ENCODE data around the gene CDH26. TPM values are rescaled to one million over a fixed set of nuclear protein-coding genes. Genes with fewer than 3 reads are reported as not detected.

The CDH26 gene
- total and polyA plus RNA-seq, 4 experiments from 2014 or later = 0.55 to 4.4 (median 4.1) TPM; not detected in 1

GRCh38 chr20:59988141-59988540 is 29.9 kb downstream of the CDH26 start:
- Histone ChIP-seq H3K36me3 (ENCODE audit: insufficient read depth, low read length) (no peaks in the 10 kb centered on the region), H3K4me3 (ENCODE audit: low read length in 2 of 2) (no peak overlapping the region), H3K27ac (ENCODE audit: low read depth, low read length) (no peak overlapping the region), H3K4me1 (ENCODE audit: insufficient read depth, low read length) (no peaks in the 10 kb centered on the region), H3K27me3 (ENCODE audit: insufficient read depth, low read length) (no peaks in the 10 kb centered on the region), H3K9me3 (ENCODE audit: control insufficient read depth in 1 of 2, low read length in 2 of 2) (no peaks in the 10 kb centered on the region)
- no peaks in the 10 kb centered on the region for H3K27me3 Mint-ChIP-seq
- H3K9me3 Mint-ChIP-seq = no peaks in the 10 kb centered on the region
- H3K36me3 Mint-ChIP-seq = peaks cover 0 to 17% of the 10 kb centered on the region in 2 donors
- intact Hi-C loops (cut with micrococcal nuclease) = no loop called here
- ChIA-PET POLR2A (ENCODE audit: partially characterized antibody) (no interaction called here), CTCF (ENCODE audit: partially characterized antibody) (no interaction called here)
- H3K27ac Mint-ChIP-seq = no peak overlapping the region
- no peaks in the 10 kb centered on the region for H3K4me1 Mint-ChIP-seq
- no peak for DNase-seq
- no peak overlapping the region for H3K4me3 Mint-ChIP-seq

DNA sequence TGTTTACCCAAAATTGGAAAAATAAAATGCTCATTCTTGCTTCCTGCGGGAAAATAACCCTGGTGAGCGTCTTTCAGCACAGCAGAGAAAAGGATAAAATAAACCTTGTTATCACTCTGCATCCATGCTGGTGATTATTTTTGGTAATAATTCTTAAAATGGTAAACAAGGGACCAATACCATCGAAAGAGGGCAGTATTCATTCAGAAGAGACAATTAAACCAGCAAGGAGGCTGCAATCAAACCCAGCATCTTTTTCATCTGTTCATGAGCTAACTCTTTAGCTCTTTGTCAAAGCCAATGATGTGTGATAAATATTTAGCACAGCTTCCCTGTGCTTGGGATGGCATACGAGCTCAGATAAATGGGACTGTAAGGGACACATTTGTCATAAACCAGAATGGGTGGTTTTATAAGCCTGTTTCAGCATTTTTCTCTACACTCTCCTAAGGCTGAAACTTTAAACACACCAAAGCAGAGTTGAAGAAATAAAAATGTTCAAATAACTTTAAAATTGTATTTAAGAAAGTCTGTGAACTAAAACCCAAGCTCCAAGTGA is 34.4 kb downstream of the CDH26 start:
- POLR2A ChIA-PET (ENCODE audit: partially characterized antibody) = no interaction called here
- peaks cover 2 to 3% of the 10 kb centered on the region in 2 donors for H3K27me3 Mint-ChIP-seq
- no peak for DNase-seq
- H3K27ac ChIP-seq (ENCODE audit: low read depth, low read length) = no peak overlapping the region
- no peaks in the 10 kb centered on the region for H3K9me3 ChIP-seq (ENCODE audit: control insufficient read depth in 1 of 2, low read length in 2 of 2)
- H3K4me3 ChIP-seq (ENCODE audit: low read length in 2 of 2) = no peak overlapping the region
- H3K36me3 ChIP-seq (ENCODE audit: insufficient read depth, low read length) = no peaks in the 10 kb centered on the region
- no peaks in the 10 kb centered on the region for H3K27me3 ChIP-seq (ENCODE audit: insufficient read depth, low read length)
- H3K4me1 Mint-ChIP-seq = no peaks in the 10 kb centered on the region
- CTCF ChIA-PET (ENCODE audit: partially characterized antibody) = interaction anchor here (1.5 kb wide), 1 partner anchor 65 kb away, joined by 4 read pairs; no protein-coding TSS in a partner anchor
- peaks cover 0 to 41% of the 10 kb centered on the region in 2 donors for H3K36me3 Mint-ChIP-seq
- H3K27ac Mint-ChIP-seq = no peak overlapping the region
- no peaks in the 10 kb centered on the region for H3K4me1 ChIP-seq (ENCODE audit: insufficient read depth, low read length)
- H3K9me3 Mint-ChIP-seq = no peaks in the 10 kb centered on the region
- no peak overlapping the region for H3K4me3 Mint-ChIP-seq
- intact Hi-C loops (cut with micrococcal nuclease) = no loop called here

GRCh38 chr20:59993736-59994430 is 35.7 kb downstream of the CDH26 start:
- Histone ChIP-seq H3K4me3 (ENCODE audit: low read length in 2 of 2) (no peak overlapping the region), H3K9me3 (ENCODE audit: control insufficient read depth in 1 of 2, low read length in 2 of 2) (no peaks in the 10 kb centered on the region), H3K36me3 (ENCODE audit: insufficient read depth, low read length) (no peaks in the 10 kb centered on the region), H3K27me3 (ENCODE audit: insufficient read depth, low read length) (no peaks in the 10 kb centered on the region), H3K27ac (ENCODE audit: low read depth, low read length) (no peak overlapping the region), H3K4me1 (ENCODE audit: insufficient read depth, low read length) (no peaks in the 10 kb centered on the region)
- POLR2A ChIA-PET (ENCODE audit: partially characterized antibody) = no interaction called here
- CTCF ChIA-PET (ENCODE audit: partially characterized antibody) = interaction anchor here (1.5 kb wide), 1 partner anchor 64 kb away, joined by 4 read pairs; no protein-coding TSS in a partner anchor
- Mint-ChIP-seq H3K9me3 (no peaks in the 10 kb centered on the region), H3K4me3 (no peak overlapping the region), H3K36me3 (peaks cover 0 to 42% of the 10 kb centered on the region in 2 donors), H3K27me3 (peaks cover 2 to 3% of the 10 kb centered on the region in 2 donors), H3K27ac (no peak overlapping the region), H3K4me1 (no peaks in the 10 kb centered on the region)
- DNase-seq = no peak
- intact Hi-C loops (cut with micrococcal nuclease) = no loop called here

DNA sequence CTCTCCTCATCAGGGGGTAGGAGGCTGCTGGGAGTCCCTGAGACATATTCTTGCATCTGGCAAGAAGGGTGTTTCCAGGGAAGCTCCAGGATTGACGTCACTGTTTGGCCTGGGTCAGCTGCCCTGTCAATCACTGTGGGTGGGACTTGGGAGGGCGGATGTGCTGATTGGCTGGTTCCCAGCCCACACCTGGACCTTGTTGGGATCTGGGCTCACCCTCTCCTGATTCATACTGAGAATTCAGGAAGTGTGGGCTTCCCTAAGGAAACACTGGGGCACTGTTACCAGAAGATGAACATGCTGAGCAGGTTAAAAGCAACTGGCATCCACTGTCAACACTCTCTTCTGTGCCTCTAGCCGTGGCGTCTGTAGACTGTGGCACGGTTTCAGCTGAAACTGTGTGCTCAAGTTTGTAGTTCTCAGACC is 36.5 kb downstream of the CDH26 start:
- intact Hi-C loops (cut with micrococcal nuclease) = no loop called here
- H3K9me3 Mint-ChIP-seq = no peaks in the 10 kb centered on the region
- H3K27ac ChIP-seq (ENCODE audit: low read depth, low read length) = no peak overlapping the region
- no peak for DNase-seq
- H3K27ac Mint-ChIP-seq = no peak overlapping the region
- H3K36me3 Mint-ChIP-seq = peaks cover 0 to 44% of the 10 kb centered on the region in 2 donors
- H3K27me3 ChIP-seq (ENCODE audit: insufficient read depth, low read length) = no peaks in the 10 kb centered on the region
- H3K27me3 Mint-ChIP-seq = peaks cover 2 to 3% of the 10 kb centered on the region in 2 donors
- no peaks in the 10 kb centered on the region for H3K4me1 Mint-ChIP-seq
- ChIA-PET POLR2A (ENCODE audit: partially characterized antibody) (no interaction called here), CTCF (ENCODE audit: partially characterized antibody) (no interaction called here)
- no peak overlapping the region for H3K4me3 Mint-ChIP-seq
- H3K4me3 ChIP-seq (ENCODE audit: low read length in 2 of 2) = no peak overlapping the region
- H3K4me1 ChIP-seq (ENCODE audit: insufficient read depth, low read length) = no peaks in the 10 kb centered on the region
- H3K36me3 ChIP-seq (ENCODE audit: insufficient read depth, low read length) = no peaks in the 10 kb centered on the region
- no peaks in the 10 kb centered on the region for H3K9me3 ChIP-seq (ENCODE audit: control insufficient read depth in 1 of 2, low read length in 2 of 2)

DNA sequence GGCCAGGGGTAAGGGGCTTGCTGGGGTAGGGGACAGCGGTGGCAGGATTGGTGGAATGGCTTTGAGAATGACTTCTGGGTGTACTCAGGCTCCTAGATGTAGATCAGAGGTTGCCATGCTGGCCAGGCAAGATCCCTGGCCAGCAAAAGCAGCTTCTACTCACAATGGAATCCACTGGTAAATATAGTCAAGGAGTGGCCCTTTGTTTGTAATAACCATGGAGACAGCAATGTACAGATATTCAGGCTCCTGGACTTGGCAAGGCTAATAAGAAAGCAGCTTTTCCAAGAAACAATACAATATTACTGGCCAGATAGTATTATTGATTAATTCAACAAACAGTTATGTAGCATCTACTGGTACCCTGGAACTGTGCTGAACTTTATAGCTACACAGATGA is 37.9 kb downstream of the CDH26 start:
- ChIA-PET CTCF (ENCODE audit: partially characterized antibody) (interaction anchor here (1.0 kb wide), 1 partner anchor 62 kb away, joined by 4 read pairs; no protein-coding TSS in a partner anchor), POLR2A (ENCODE audit: partially characterized antibody) (no interaction called here)
- H3K4me1 ChIP-seq (ENCODE audit: insufficient read depth, low read length) = no peaks in the 10 kb centered on the region
- H3K4me1 Mint-ChIP-seq = no peaks in the 10 kb centered on the region
- no peaks in the 10 kb centered on the region for H3K9me3 Mint-ChIP-seq
- no peaks in the 10 kb centered on the region for H3K9me3 ChIP-seq (ENCODE audit: control insufficient read depth in 1 of 2, low read length in 2 of 2)
- H3K36me3 ChIP-seq (ENCODE audit: insufficient read depth, low read length) = no peaks in the 10 kb centered on the region
- H3K36me3 Mint-ChIP-seq = peaks cover 0 to 47% of the 10 kb centered on the region in 2 donors
- peaks cover 2 to 3% of the 10 kb centered on the region in 2 donors for H3K27me3 Mint-ChIP-seq
- no peak overlapping the region for H3K27ac Mint-ChIP-seq
- H3K27me3 ChIP-seq (ENCODE audit: insufficient read depth, low read length) = no peaks in the 10 kb centered on the region
- no peak overlapping the region for H3K27ac ChIP-seq (ENCODE audit: low read depth, low read length)
- no peak overlapping the region for H3K4me3 ChIP-seq (ENCODE audit: low read length in 2 of 2)
- intact Hi-C loops (cut with micrococcal nuclease) = no loop called here
- no peak overlapping the region for H3K4me3 Mint-ChIP-seq
- DNase-seq = no peak

GRCh38 chr20:59997896-59998295 is 39.7 kb downstream of the CDH26 start:
- DNase-seq = no peak
- H3K36me3 ChIP-seq (ENCODE audit: insufficient read depth, low read length) = no peaks in the 10 kb centered on the region
- ChIA-PET CTCF (ENCODE audit: partially characterized antibody) (interaction anchor here (1.5 kb wide), 1 partner anchor 12 kb away, joined by 5 read pairs; no protein-coding TSS in a partner anchor), POLR2A (ENCODE audit: partially characterized antibody) (no interaction called here)
- H3K4me1 ChIP-seq (ENCODE audit: insufficient read depth, low read length) = no peaks in the 10 kb centered on the region
- no peaks in the 10 kb centered on the region for H3K4me1 Mint-ChIP-seq
- H3K27me3 ChIP-seq (ENCODE audit: insufficient read depth, low read length) = no peaks in the 10 kb centered on the region
- peaks cover 2 to 3% of the 10 kb centered on the region in 2 donors for H3K27me3 Mint-ChIP-seq
- no peak overlapping the region for H3K27ac ChIP-seq (ENCODE audit: low read depth, low read length)
- intact Hi-C loops (cut with micrococcal nuclease) = no loop called here
- no peak overlapping the region for H3K27ac Mint-ChIP-seq
- H3K4me3 ChIP-seq (ENCODE audit: low read length in 2 of 2) = no peak overlapping the region
- peaks cover 0 to 45% of the 10 kb centered on the region in 2 donors for H3K36me3 Mint-ChIP-seq
- H3K9me3 Mint-ChIP-seq = no peaks in the 10 kb centered on the region
- H3K4me3 Mint-ChIP-seq = no peak overlapping the region
- no peaks in the 10 kb centered on the region for H3K9me3 ChIP-seq (ENCODE audit: control insufficient read depth in 1 of 2, low read length in 2 of 2)

GRCh38 chr20:59999502-59999901 is 41.3 kb downstream of the CDH26 start:
- H3K36me3 ChIP-seq (ENCODE audit: insufficient read depth, low read length) = no peaks in the 10 kb centered on the region
- H3K4me1 ChIP-seq (ENCODE audit: insufficient read depth, low read length) = no peaks in the 10 kb centered on the region
- no peaks in the 10 kb centered on the region for H3K27me3 Mint-ChIP-seq
- ChIA-PET POLR2A (ENCODE audit: partially characterized antibody) (no interaction called here), CTCF (ENCODE audit: partially characterized antibody) (no interaction called here)
- H3K9me3 ChIP-seq (ENCODE audit: control insufficient read depth in 1 of 2, low read length in 2 of 2) = no peaks in the 10 kb centered on the region
- intact Hi-C loops (cut with micrococcal nuclease) = no loop called here
- H3K4me3 ChIP-seq (ENCODE audit: low read length in 2 of 2) = no peak overlapping the region
- no peak overlapping the region for H3K4me3 Mint-ChIP-seq
- no peak overlapping the region for H3K27ac ChIP-seq (ENCODE audit: low read depth, low read length)
- no peak for DNase-seq
- H3K9me3 Mint-ChIP-seq = no peaks in the 10 kb centered on the region
- peak overlapping the region in 1 of 7 donors; percentile 66 for H3K27ac Mint-ChIP-seq
- H3K36me3 Mint-ChIP-seq = peaks cover 0 to 41% of the 10 kb centered on the region in 2 donors
- no peaks in the 10 kb centered on the region for H3K27me3 ChIP-seq (ENCODE audit: insufficient read depth, low read length)
- H3K4me1 Mint-ChIP-seq = no peaks in the 10 kb centered on the region

Data from CD4-positive, alpha-beta memory T cell (primary cell).